K562 (cell line): ENCODE results near the gene LAPTM5. TPM values are rescaled to one million over a fixed set of nuclear protein-coding genes. Genes with fewer than 3 reads are reported as not detected.

Source experiments
- BCOR ChIP-seq: fragments of 450-650 bp; IDR thresholded peaks from 2 replicates; pipeline ENCODE4 v1.6.1; 2016
- CGGBP1 ChIP-seq: fragments of 250-450 bp; sonication (Bioruptor Pico); IDR thresholded peaks from 2 replicates; pipeline ENCODE4 v1.9.0; 2021; ENCODE audit warnings: mild to moderate bottlenecking
- EGR1 ChIP-seq: fragments of 450-650 bp; conservative IDR thresholded peaks from 2 replicates; pipeline ENCODE4 v1.6.1; 2017; ENCODE audit warnings: mild to moderate bottlenecking
- FOXP4 ChIP-seq: sonication (generic); formaldehyde crosslinking; IDR thresholded peaks from 2 replicates; pipeline ENCODE4 v1.8.0; 2022; ENCODE audit warnings: mild to moderate bottlenecking, missing genetic modification reagents, borderline replicate concordance
- HEY1 ChIP-seq: fragments of 250-450 bp; sonication (Bioruptor Pico); IDR thresholded peaks from 2 replicates; pipeline ENCODE4 v1.5.0; 2020; ENCODE audit warnings: mild to moderate bottlenecking, moderate library complexity, borderline replicate concordance
- KDM1A ChIP-seq, 2 experiments: fragments of 450-650 bp; IDR thresholded peaks; 2 replicates each; pipeline ENCODE4 v1.6.1; 2016; ENCODE audit warnings: mild to moderate bottlenecking in 2 of 2
- MCM7 ChIP-seq, 2 experiments: fragments of 450-650 bp; IDR thresholded peaks; 2 replicates each; pipeline ENCODE4 v1.6.1; 2016 to 2018
- NCOR1 ChIP-seq: fragments of 450-650 bp; IDR thresholded peaks from 2 replicates; pipeline ENCODE4 v1.6.1; 2016; ENCODE audit warnings: mild to moderate bottlenecking, moderate library complexity
- PHB2 ChIP-seq: fragments of 450-650 bp; IDR thresholded peaks from 2 replicates; pipeline ENCODE4 v1.6.1; 2017; ENCODE audit warnings: low read depth
- RBBP5 ChIP-seq: fragments of 200-600 bp; sonication (generic); IDR thresholded peaks from 2 replicates; pipeline ENCODE4 v1.6.1; 2012; ENCODE audit warnings: borderline replicate concordance, mild to moderate bottlenecking, low read length, control low read depth, inconsistent platforms; ENCODE audit not compliant: insufficient read depth, poor library complexity, severe bottlenecking
- RBM25 ChIP-seq: fragments of 200-400 bp; formaldehyde crosslinking; IDR thresholded peaks from 2 replicates; pipeline ENCODE4 v1.6.1; 2018; ENCODE audit warnings: low read length, low read depth, moderate library complexity; ENCODE audit not compliant: severe bottlenecking
- SMAD3 ChIP-seq: fragments of 450-650 bp; formaldehyde crosslinking; conservative IDR thresholded peaks from 2 replicates; pipeline ENCODE4 v1.4.0; 2020; ENCODE audit warnings: mild to moderate bottlenecking
- SPI1 ChIP-seq: IDR thresholded peaks from 2 replicates; pipeline ENCODE4 v1.6.1; 2011; ENCODE audit warnings: low read depth, low read length, control low read depth, borderline replicate concordance
- STAT6 ChIP-seq: sonication (generic); formaldehyde crosslinking; IDR thresholded peaks from 2 replicates; pipeline ENCODE4 v1.8.1; 2023; ENCODE audit warnings: mild to moderate bottlenecking, missing genetic modification reagents
- SUPT5H ChIP-seq: fragments of 450-650 bp; IDR thresholded peaks from 2 replicates; pipeline ENCODE4 v1.6.1; 2016
- TFAP4 ChIP-seq: sonication (generic); formaldehyde crosslinking; IDR thresholded peaks from 2 replicates; pipeline ENCODE4 v1.8.0; 2022; ENCODE audit warnings: missing genetic modification reagents, mild to moderate bottlenecking, moderate library complexity, borderline replicate concordance
- USF2 ChIP-seq: sonication (generic); formaldehyde crosslinking; IDR thresholded peaks from 2 replicates; pipeline ENCODE4 v1.5.0; 2020; ENCODE audit warnings: missing genetic modification reagents
- ZBTB33 ChIP-seq: sonication (generic); formaldehyde crosslinking; IDR thresholded peaks from 2 replicates; pipeline ENCODE4 v1.8.1; 2023; ENCODE audit warnings: mild to moderate bottlenecking, missing genetic modification reagents
- ZC3H4 ChIP-seq: sonication (generic); formaldehyde crosslinking; IDR thresholded peaks from 2 replicates; pipeline ENCODE4 v1.9.0; 2021; ENCODE audit warnings: missing genetic modification reagents, borderline replicate concordance
- polyA plus RNA-seq, 8 experiments: library from polyadenylated mRNA; depleted of rRNA in 4 of 8; stranded (reverse) in 5 of 8; unstranded in 3 of 8; fragments of >200 nt; fragmentation: Nextera tagmentation in 2 of 8; fragmentation: Illumina TruSeq in 1 of 8; extraction: Ambion mirVana in 2 of 8; extraction: Trizol in 1 of 8; gene quantifications; 2 replicates each; pipeline versions ENCODE4 v1.2.1 to v1.2.3, GENCODE V29; 2011 to 2014; ENCODE audit warnings: inconsistent platforms in 1 of 8, missing spikeins in 1 of 8
- total RNA-seq, 7 experiments: library from RNA; depleted of rRNA in 6 of 7; stranded (reverse); fragments of >200 nt in 6 of 7; fragmentation: Illumina TruSeq in 2 of 7; extraction: Trizol in 2 of 7; gene quantifications; 2 replicates each; pipeline versions ENCODE4 v1.2.1 to v1.2.3, GENCODE V29; 2011 to 2021; ENCODE audit warnings: low replicate concordance in 1 of 7

The LAPTM5 gene
- total and polyA plus RNA-seq, 9 of the 15 experiments (the other 6 are each of a cell fraction or from before 2014, with no cell fraction given) = 2.4 to 47.3 (median 20.3) TPM

- TF ChIP-seq MCM7 (IDR thresholded peaks at IDR 0.05) (no peak), EGR1 (peak; percentile 78), TFAP4 (0 out of 2 replicates have a peak, but pooled peaks have one; percentile 31), ZC3H4 (no peak), SUPT5H (no peak), KDM1A (IDR thresholded peaks at IDR 0.05) (peak in 1 of 2 experiments; percentile 57; a peak in 3 of 4 replicates), BCOR (peak; percentile 79), CGGBP1 (CRISPR knock-in tag) (no peak), STAT6 (CRISPR knock-in tag) (no peak), ZBTB33 (no peak), PHB2 (no peak), FOXP4 (CRISPR knock-in tag) (no peak), USF2 (CRISPR knock-in tag) (no peak), HEY1 (no peak), NCOR1 (no peak), RBBP5 (no peak), RBM25 (peak; percentile 83), SPI1 (0 out of 2 replicates have a peak, but pooled peaks have one; percentile 19), SMAD3 (no peak)
These were observed 47.9 kb upstream of the LAPTM5 start (continued) for GRCh38 chr1:30805304-30806003.
